ENCODE measurements around the gene EXOC1.

DNA sequence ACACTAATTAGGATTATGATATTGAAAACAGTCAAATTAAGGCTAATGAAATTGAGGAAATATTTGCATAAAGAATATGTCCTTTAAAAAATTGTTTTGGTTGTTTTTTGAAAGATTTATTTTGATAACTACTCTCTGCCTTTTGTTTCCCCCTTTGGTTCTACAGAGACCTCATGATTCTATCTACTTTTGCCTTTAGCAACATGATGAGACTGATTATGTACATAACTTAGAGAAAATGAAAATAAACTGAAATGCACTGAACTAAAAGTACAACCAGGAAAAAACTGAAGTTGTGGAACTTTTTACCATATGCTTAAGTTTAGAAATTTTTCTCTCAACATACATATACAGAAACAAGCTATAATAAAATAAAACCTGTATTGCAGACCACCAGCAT lies 21.4 kb downstream of the EXOC1 start:
- TF ChIP-seq, protein P1, sequence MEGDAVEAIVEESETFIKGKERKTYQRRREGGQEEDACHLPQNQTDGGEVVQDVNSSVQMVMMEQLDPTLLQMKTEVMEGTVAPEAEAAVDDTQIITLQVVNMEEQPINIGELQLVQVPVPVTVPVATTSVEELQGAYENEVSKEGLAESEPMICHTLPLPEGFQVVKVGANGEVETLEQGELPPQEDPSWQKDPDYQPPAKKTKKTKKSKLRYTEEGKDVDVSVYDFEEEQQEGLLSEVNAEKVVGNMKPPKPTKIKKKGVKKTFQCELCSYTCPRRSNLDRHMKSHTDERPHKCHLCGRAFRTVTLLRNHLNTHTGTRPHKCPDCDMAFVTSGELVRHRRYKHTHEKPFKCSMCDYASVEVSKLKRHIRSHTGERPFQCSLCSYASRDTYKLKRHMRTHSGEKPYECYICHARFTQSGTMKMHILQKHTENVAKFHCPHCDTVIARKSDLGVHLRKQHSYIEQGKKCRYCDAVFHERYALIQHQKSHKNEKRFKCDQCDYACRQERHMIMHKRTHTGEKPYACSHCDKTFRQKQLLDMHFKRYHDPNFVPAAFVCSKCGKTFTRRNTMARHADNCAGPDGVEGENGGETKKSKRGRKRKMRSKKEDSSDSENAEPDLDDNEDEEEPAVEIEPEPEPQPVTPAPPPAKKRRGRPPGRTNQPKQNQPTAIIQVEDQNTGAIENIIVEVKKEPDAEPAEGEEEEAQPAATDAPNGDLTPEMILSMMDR (IDR thresholded peaks at IDR 0.05; ENCODE audit: low read depth, low read length, missing input control), result no peak
- TF ChIP-seq, protein P2, sequence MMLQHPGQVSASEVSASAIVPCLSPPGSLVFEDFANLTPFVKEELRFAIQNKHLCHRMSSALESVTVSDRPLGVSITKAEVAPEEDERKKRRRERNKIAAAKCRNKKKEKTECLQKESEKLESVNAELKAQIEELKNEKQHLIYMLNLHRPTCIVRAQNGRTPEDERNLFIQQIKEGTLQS (IDR thresholded peaks at IDR 0.05), result no peak
- TF ChIP-seq MAX (IDR thresholded peaks at IDR 0.05), result no peak
- no peak for TF ChIP-seq TAF1 (conservative IDR thresholded peaks at IDR 0.05)
- TF ChIP-seq NR2F2 (IDR thresholded peaks at IDR 0.05), result no peak
- no peak for TF ChIP-seq JUND (IDR thresholded peaks at IDR 0.05)
- TF ChIP-seq YY1 (IDR thresholded peaks at IDR 0.05), result no peak
- TF ChIP-seq RAD21 (IDR thresholded peaks at IDR 0.05), result no peak
- TF ChIP-seq, protein P3, sequence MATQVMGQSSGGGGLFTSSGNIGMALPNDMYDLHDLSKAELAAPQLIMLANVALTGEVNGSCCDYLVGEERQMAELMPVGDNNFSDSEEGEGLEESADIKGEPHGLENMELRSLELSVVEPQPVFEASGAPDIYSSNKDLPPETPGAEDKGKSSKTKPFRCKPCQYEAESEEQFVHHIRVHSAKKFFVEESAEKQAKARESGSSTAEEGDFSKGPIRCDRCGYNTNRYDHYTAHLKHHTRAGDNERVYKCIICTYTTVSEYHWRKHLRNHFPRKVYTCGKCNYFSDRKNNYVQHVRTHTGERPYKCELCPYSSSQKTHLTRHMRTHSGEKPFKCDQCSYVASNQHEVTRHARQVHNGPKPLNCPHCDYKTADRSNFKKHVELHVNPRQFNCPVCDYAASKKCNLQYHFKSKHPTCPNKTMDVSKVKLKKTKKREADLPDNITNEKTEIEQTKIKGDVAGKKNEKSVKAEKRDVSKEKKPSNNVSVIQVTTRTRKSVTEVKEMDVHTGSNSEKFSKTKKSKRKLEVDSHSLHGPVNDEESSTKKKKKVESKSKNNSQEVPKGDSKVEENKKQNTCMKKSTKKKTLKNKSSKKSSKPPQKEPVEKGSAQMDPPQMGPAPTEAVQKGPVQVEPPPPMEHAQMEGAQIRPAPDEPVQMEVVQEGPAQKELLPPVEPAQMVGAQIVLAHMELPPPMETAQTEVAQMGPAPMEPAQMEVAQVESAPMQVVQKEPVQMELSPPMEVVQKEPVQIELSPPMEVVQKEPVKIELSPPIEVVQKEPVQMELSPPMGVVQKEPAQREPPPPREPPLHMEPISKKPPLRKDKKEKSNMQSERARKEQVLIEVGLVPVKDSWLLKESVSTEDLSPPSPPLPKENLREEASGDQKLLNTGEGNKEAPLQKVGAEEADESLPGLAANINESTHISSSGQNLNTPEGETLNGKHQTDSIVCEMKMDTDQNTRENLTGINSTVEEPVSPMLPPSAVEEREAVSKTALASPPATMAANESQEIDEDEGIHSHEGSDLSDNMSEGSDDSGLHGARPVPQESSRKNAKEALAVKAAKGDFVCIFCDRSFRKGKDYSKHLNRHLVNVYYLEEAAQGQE (IDR thresholded peaks at IDR 0.05), result no peak
- no peak for TF ChIP-seq HNF4G (IDR thresholded peaks at IDR 0.05)
- TF ChIP-seq, protein P4, sequence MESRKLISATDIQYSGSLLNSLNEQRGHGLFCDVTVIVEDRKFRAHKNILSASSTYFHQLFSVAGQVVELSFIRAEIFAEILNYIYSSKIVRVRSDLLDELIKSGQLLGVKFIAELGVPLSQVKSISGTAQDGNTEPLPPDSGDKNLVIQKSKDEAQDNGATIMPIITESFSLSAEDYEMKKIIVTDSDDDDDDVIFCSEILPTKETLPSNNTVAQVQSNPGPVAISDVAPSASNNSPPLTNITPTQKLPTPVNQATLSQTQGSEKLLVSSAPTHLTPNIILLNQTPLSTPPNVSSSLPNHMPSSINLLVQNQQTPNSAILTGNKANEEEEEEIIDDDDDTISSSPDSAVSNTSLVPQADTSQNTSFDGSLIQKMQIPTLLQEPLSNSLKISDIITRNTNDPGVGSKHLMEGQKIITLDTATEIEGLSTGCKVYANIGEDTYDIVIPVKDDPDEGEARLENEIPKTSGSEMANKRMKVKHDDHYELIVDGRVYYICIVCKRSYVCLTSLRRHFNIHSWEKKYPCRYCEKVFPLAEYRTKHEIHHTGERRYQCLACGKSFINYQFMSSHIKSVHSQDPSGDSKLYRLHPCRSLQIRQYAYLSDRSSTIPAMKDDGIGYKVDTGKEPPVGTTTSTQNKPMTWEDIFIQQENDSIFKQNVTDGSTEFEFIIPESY (IDR thresholded peaks at IDR 0.05), result no peak

Data from liver (tissue), 3 donors.